HepG2 (cell line): ENCODE measurements around the gene ST6GALNAC6. TPM values are rescaled to one million over a fixed set of nuclear protein-coding genes. Genes with fewer than 3 reads are reported as not detected.

ENCODE experiments used
- BRD4 ChIP-seq: sonication (generic); formaldehyde crosslinking; IDR thresholded peaks from 2 replicates; pipeline ENCODE4 v1.4.0; 2020; ENCODE audit warnings: missing genetic modification reagents
- CCDC6 ChIP-seq: sonication (generic); formaldehyde crosslinking; IDR thresholded peaks from 2 replicates; pipeline ENCODE4 v1.8.1; 2022; ENCODE audit warnings: mild to moderate bottlenecking, missing genetic modification reagents, moderate library complexity
- CREM ChIP-seq, 2 experiments: sonication (generic) in 1 of 2; formaldehyde crosslinking in 1 of 2; IDR thresholded peaks; 2 replicates each; pipeline versions ENCODE4 v1.4.0 to v1.6.1; 2016 to 2020; ENCODE audit warnings: antibody characterized with exemption in 1 of 2, mild to moderate bottlenecking in 1 of 2, missing genetic modification reagents in 1 of 2
- HMG20A ChIP-seq: IDR thresholded peaks from 2 replicates; pipeline ENCODE4 v1.6.1; 2016; ENCODE audit warnings: borderline replicate concordance
- MED1 ChIP-seq: sonication (generic); formaldehyde crosslinking; IDR thresholded peaks from 2 replicates; pipeline ENCODE4 v1.4.0; 2020; ENCODE audit warnings: missing genetic modification reagents
- MYC ChIP-seq: sonication (generic); formaldehyde crosslinking; IDR thresholded peaks from 2 replicates; pipeline ENCODE4 v1.9.0; 2021; ENCODE audit warnings: missing genetic modification reagents, borderline replicate concordance
- PBX3 ChIP-seq: sonication (generic); formaldehyde crosslinking; IDR thresholded peaks from 2 replicates; pipeline ENCODE4 v1.8.1; 2023; ENCODE audit warnings: missing genetic modification reagents, inconsistent platforms, borderline replicate concordance
- REST ChIP-seq, 2 experiments: IDR thresholded peaks; 2 replicates each; pipeline ENCODE4 v1.6.1; 2011 to 2012; ENCODE audit warnings: low read length in 2 of 2, borderline replicate concordance in 1 of 2, low read depth in 1 of 2, mild to moderate bottlenecking in 1 of 2, moderate library complexity in 1 of 2
- SKI ChIP-seq: fragments of 450-650 bp; IDR thresholded peaks from one replicate; pipeline ENCODE4 v1.6.1; 2018; ENCODE audit warnings: mild to moderate bottlenecking; ENCODE audit not compliant: partially characterized antibody
- SP5 ChIP-seq: IDR thresholded peaks from 2 replicates; pipeline ENCODE4 v1.6.1; 2016; ENCODE audit warnings: low read depth, borderline replicate concordance
- ZBTB1 ChIP-seq: sonication (generic); formaldehyde crosslinking; IDR thresholded peaks from 2 replicates; pipeline ENCODE4 v1.4.0; 2020; ENCODE audit warnings: missing genetic modification reagents, borderline replicate concordance
- ZFX ChIP-seq: sonication (generic); formaldehyde crosslinking; IDR thresholded peaks from 2 replicates; pipeline ENCODE4 v1.4.0; 2020; ENCODE audit warnings: mild to moderate bottlenecking, low read depth, missing genetic modification reagents, moderate library complexity
- ZNF280D ChIP-seq: sonication (generic); formaldehyde crosslinking; IDR thresholded peaks from 2 replicates; pipeline ENCODE4 v1.5.1; 2020; ENCODE audit warnings: mild to moderate bottlenecking, missing genetic modification reagents
- ZNF329 ChIP-seq: sonication (generic); formaldehyde crosslinking; IDR thresholded peaks from 2 replicates; pipeline ENCODE4 v1.9.0; 2021; ENCODE audit warnings: low read depth, mild to moderate bottlenecking, missing genetic modification reagents
- ZNF333 ChIP-seq: sonication (generic); formaldehyde crosslinking; IDR thresholded peaks from 2 replicates; pipeline ENCODE4 v1.4.0; 2020; ENCODE audit warnings: mild to moderate bottlenecking, missing genetic modification reagents, borderline replicate concordance
- ZNF619 ChIP-seq: sonication (generic); formaldehyde crosslinking; IDR thresholded peaks from 2 replicates; pipeline ENCODE4 v1.4.0; 2020; ENCODE audit warnings: mild to moderate bottlenecking, missing genetic modification reagents
- ZNF652 ChIP-seq: IDR thresholded peaks from 2 replicates; pipeline ENCODE4 v1.6.1; 2016; ENCODE audit warnings: low read depth, borderline replicate concordance
- ZNF703 ChIP-seq: sonication (generic); formaldehyde crosslinking; IDR thresholded peaks from 2 replicates; pipeline ENCODE4 v1.5.1; 2020; ENCODE audit warnings: missing genetic modification reagents, mild to moderate bottlenecking, moderate library complexity, borderline replicate concordance
- ZNF792 ChIP-seq: IDR thresholded peaks from 2 replicates; pipeline ENCODE4 v1.6.1; 2016
- ZNF883 ChIP-seq: sonication (generic); formaldehyde crosslinking; IDR thresholded peaks from 2 replicates; pipeline ENCODE4 v1.5.1; 2020; ENCODE audit warnings: mild to moderate bottlenecking, missing genetic modification reagents; ENCODE audit errors: not compliant biosample characterization
- polyA plus RNA-seq, 8 experiments: library from polyadenylated mRNA; depleted of rRNA in 3 of 8; stranded (reverse) in 7 of 8; unstranded in 1 of 8; fragments of >200 nt; fragmentation: Illumina TruSeq in 4 of 8; extraction: Trizol in 4 of 8; gene quantifications; 2 replicates each; pipeline versions ENCODE4 v1.2.1 to v1.2.3, GENCODE V29; 2011 to 2016; ENCODE audit warnings: low read depth in 4 of 8, missing spikeins in 1 of 8, mixed read lengths in 1 of 8; ENCODE audit not compliant: insufficient read depth in 1 of 8
- total RNA-seq, 5 experiments: library from RNA; depleted of rRNA; stranded (reverse); fragments of >200 nt; fragmentation: Illumina TruSeq; extraction: Trizol; gene quantifications; 2 replicates each; pipeline ENCODE4 v1.2.3, GENCODE V29; 2016; ENCODE audit warnings: low read depth in 1 of 5

The ST6GALNAC6 gene
- total and polyA plus RNA-seq, 2 of the 13 experiments (the other 11 are each of a cell fraction or from before 2014, with no cell fraction given): 18.5 to 65.4 TPM

GRCh38 chr9:127903557-127904475 lies 4.4 kb upstream of the ST6GALNAC6 start (continued):
- TF ChIP-seq ZNF619 (CRISPR knock-in tag) (peak; percentile 48; the same call in 1 of the 2 replicates), SP5 (peak; percentile 83), REST (IDR thresholded peaks at IDR 0.05; ENCODE audit: borderline replicate concordance in 1 of 2, low read depth in 1 of 2, low read length in 2 of 2) (0 out of 4 replicates have a peak, but pooled peaks of 1 of the 2 experiments have one; percentile 27), ZNF652 (CRISPR knock-in tag) (peak; percentile 31; the same call in 1 of the 2 replicates), ZNF280D (CRISPR knock-in tag) (peak; percentile 72), ZNF703 (CRISPR knock-in tag) (no peak), CREM (IDR thresholded peaks at IDR 0.05) (peak; percentile 37), CREM (CRISPR knock-in tag; IDR thresholded peaks at IDR 0.05) (no peak), ZFX (peak; percentile 79), ZNF333 (CRISPR knock-in tag) (no peak), BRD4 (CRISPR knock-in tag) (0 out of 2 replicates have a peak, but pooled peaks have one; percentile 31), HMG20A (CRISPR knock-in tag) (peak; percentile 74), ZNF329 (no peak), PBX3 (CRISPR knock-in tag) (no peak), ZNF792 (CRISPR knock-in tag) (peak; percentile 64), ZNF883 (CRISPR knock-in tag) (peak; percentile 37), MYC (CRISPR knock-in tag) (peak; percentile 65; the same call in 1 of the 2 replicates), MED1 (CRISPR knock-in tag) (peak; percentile 92), ZBTB1 (no peak), SKI (peak; percentile 96), CCDC6 (CRISPR knock-in tag) (peak; percentile 74; the same call in 1 of the 2 replicates)
